PC-9 (cell line): ENCODE measurements around the gene ADGRL3. TPM values are rescaled to one million over a fixed set of nuclear protein-coding genes. Genes with fewer than 3 reads are reported as not detected.

Source experiments
- BruUV-seq: library from RNA; stranded (reverse); fragments of 400-500 nt; replicated peaks from 2 replicates; lab custom pipeline; 2021; lab: Mats Ljungman, UMichigan
- CTCF ChIA-PET: fragments of 300-600 bp; sonication (Branson Sonifier 250); formaldehyde crosslinking; loops from one replicate; lab custom pipeline; 2022; ENCODE audit warnings: antibody characterized with exemption; lab: Charles Lee
- POLR2A ChIA-PET: fragments of 300-600 bp; sonication (Branson Sonifier 250); formaldehyde crosslinking; loops from one replicate; lab custom pipeline; 2022; ENCODE audit warnings: antibody characterized with exemption; ENCODE audit not compliant: unreplicated experiment; lab: Charles Lee
- DNase-seq, 2 experiments: peaks; one replicate each; pipeline versions ENCODE4 v3.0.0 to v3.0.0-alpha.2; 2015 to 2022; ENCODE audit warnings: mixed read lengths in 1 of 2
- H2AFZ ChIP-seq: fragments of 200-600 bp; sonication (generic); 2 replicates; pipeline ENCODE4 v1.8.1; 2017; ENCODE audit warnings: antibody characterized with exemption
- H3F3A ChIP-seq: fragments of 200-600 bp; sonication (generic); 2 replicates; pipeline ENCODE4 v1.8.1; 2017; ENCODE audit warnings: antibody characterized with exemption, mild to moderate bottlenecking, low read depth; ENCODE audit not compliant: insufficient read depth
- H3K27ac ChIP-seq: fragments of 200-600 bp; sonication (generic); 2 replicates; pipeline ENCODE4 v1.6.1; 2016; ENCODE audit warnings: mixed run types
- H3K27me3 ChIP-seq: fragments of 200-600 bp; sonication (generic); 2 replicates; pipeline ENCODE4 v1.6.1; 2016; ENCODE audit warnings: low read depth, mixed run types; ENCODE audit not compliant: insufficient read depth
- H3K36me3 ChIP-seq: fragments of 200-600 bp; sonication (generic); 2 replicates; pipeline ENCODE4 v1.6.1; 2016; ENCODE audit warnings: low read depth, mixed run types
- H3K4me1 ChIP-seq: fragments of 200-600 bp; sonication (generic); replicated peaks from 2 replicates; pipeline ENCODE4 v1.6.1; 2016; ENCODE audit warnings: mixed run types; ENCODE audit not compliant: insufficient read depth
- H3K4me2 ChIP-seq: fragments of 200-600 bp; sonication (generic); 2 replicates; pipeline ENCODE4 v1.6.1; 2017; ENCODE audit warnings: mixed run types
- H3K4me3 ChIP-seq: fragments of 200-600 bp; sonication (generic); 2 replicates; pipeline ENCODE4 v1.6.1; 2016; ENCODE audit warnings: mixed run types
- H3K79me2 ChIP-seq: fragments of 200-600 bp; sonication (generic); 2 replicates; pipeline ENCODE4 v1.6.1; 2017; ENCODE audit warnings: low read depth, mixed run types
- H3K9me2 ChIP-seq: fragments of 200-600 bp; sonication (generic); 2 replicates; pipeline ENCODE4 v1.8.1; 2017; ENCODE audit warnings: mild to moderate bottlenecking; ENCODE audit not compliant: insufficient read depth
- H3K9me3 ChIP-seq: fragments of 200-600 bp; sonication (generic); 2 replicates; pipeline ENCODE4 v1.8.1; 2016; ENCODE audit warnings: low read depth; ENCODE audit not compliant: insufficient read depth
- H4K20me1 ChIP-seq: fragments of 200-600 bp; sonication (generic); 2 replicates; pipeline ENCODE4 v1.8.1; 2017; ENCODE audit not compliant: insufficient read depth
- EZH2 ChIP-seq: fragments of 200-600 bp; sonication (generic); IDR thresholded peaks from 2 replicates; pipeline ENCODE4 v1.8.0; 2017; ENCODE audit warnings: antibody characterized with exemption, low read depth
- intact Hi-C: fragments of 100-400 bp; cut with micrococcal nuclease; formaldehyde crosslinking; loops from one replicate; pipeline ENCODE4 v1.10.0; 2022; ENCODE audit not compliant: unreplicated experiment
- total RNA-seq: library from RNA; stranded (reverse); gene quantifications from 2 replicates; pipeline ENCODE4 v1.2.3, GENCODE V29; 2021
- TF ChIP-seq, protein P1 (sequence below): fragments of 200-600 bp; sonication (generic); conservative IDR thresholded peaks from 2 replicates; pipeline ENCODE4 v1.6.1; 2017; ENCODE audit warnings: mixed run types, antibody characterized with exemption, mild to moderate bottlenecking, moderate library complexity

The ADGRL3 gene
- total RNA-seq, 1 experiment from 2014 or later, result 1.6 TPM

DNA sequence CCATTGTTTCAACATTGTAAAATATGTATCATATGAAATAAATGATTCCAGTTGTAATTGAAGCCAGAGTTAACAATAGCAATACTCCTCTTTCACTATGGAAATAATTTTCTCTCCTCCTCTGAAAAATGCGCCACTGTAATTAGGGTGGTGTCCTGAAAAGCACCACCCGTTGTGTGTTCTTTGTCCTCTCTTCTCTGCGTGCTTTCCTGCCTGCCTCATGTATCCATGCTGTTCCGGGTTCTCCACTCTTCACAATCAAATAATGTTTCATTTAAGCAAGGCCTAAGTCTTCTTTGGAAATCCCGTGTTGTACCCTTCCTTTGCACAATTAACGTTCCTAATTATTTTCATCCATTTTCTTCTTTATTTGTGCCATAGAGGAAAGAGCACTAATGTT, 293.3 kb downstream of the ADGRL3 start:
- Histone ChIP-seq H4K20me1 (no peaks in the 10 kb centered on the region), H3K36me3 (no peaks in the 10 kb centered on the region), H2AFZ (no peak overlapping the region), H3K27ac (no peak overlapping the region), H3K4me2 (no peak overlapping the region), H3K9me3 (no peaks in the 10 kb centered on the region), H3F3A (no peaks in the 10 kb centered on the region), H3K4me3 (no peak overlapping the region), H3K9me2 (no peaks in the 10 kb centered on the region), H3K27me3 (no peaks in the 10 kb centered on the region), H3K4me1 (no peaks in the 10 kb centered on the region), H3K79me2 (no peaks in the 10 kb centered on the region)
- DNase-seq, result no peak
- ChIA-PET CTCF (no interaction called here), POLR2A (no interaction called here)
- no TSS peak for BruUV-seq
- no peak for TF ChIP-seq EZH2
- TF ChIP-seq, protein P1, sequence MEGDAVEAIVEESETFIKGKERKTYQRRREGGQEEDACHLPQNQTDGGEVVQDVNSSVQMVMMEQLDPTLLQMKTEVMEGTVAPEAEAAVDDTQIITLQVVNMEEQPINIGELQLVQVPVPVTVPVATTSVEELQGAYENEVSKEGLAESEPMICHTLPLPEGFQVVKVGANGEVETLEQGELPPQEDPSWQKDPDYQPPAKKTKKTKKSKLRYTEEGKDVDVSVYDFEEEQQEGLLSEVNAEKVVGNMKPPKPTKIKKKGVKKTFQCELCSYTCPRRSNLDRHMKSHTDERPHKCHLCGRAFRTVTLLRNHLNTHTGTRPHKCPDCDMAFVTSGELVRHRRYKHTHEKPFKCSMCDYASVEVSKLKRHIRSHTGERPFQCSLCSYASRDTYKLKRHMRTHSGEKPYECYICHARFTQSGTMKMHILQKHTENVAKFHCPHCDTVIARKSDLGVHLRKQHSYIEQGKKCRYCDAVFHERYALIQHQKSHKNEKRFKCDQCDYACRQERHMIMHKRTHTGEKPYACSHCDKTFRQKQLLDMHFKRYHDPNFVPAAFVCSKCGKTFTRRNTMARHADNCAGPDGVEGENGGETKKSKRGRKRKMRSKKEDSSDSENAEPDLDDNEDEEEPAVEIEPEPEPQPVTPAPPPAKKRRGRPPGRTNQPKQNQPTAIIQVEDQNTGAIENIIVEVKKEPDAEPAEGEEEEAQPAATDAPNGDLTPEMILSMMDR, result no peak
- intact Hi-C loops, result no loop called here

DNA sequence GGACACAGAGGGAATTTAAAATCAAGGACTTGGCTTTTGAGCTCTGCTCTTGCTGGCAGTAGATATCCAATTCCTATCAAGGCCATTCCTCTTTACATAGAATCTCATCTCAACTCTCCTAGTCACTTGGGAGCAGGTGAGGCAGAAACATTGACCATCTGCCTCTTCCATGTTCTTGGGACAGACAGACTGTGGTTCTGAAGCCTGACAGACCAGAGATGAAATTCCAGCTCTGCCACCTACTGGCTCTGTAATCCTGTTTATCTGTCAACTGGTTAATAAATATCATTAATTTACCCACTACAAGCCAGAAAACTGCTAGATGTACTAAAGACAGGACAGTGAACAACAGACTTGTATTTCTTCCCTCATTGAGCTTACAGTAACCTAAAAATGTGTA, 300.8 kb downstream of the ADGRL3 start:
- intact Hi-C loops, result no loop called here

GRCh38 chr4:61501812-61502211, 301.7 kb downstream of the ADGRL3 start:
- no peaks in the 10 kb centered on the region for H3K79me2 ChIP-seq
- H3K4me1 ChIP-seq, result no peaks in the 10 kb centered on the region
- BruUV-seq, result no TSS peak
- H2AFZ ChIP-seq, result no peak overlapping the region
- no peaks in the 10 kb centered on the region for H3K27me3 ChIP-seq
- no peak overlapping the region for H3K27ac ChIP-seq
- ChIA-PET POLR2A (no interaction called here), CTCF (no interaction called here)
- H3K9me3 ChIP-seq, result no peaks in the 10 kb centered on the region
- intact Hi-C loops, result no loop called here
- H3K4me2 ChIP-seq, result no peak overlapping the region
- H3F3A ChIP-seq, result no peaks in the 10 kb centered on the region
- H3K36me3 ChIP-seq, result no peaks in the 10 kb centered on the region
- TF ChIP-seq EZH2, result no peak
- TF ChIP-seq, protein P1, result no peak
- DNase-seq, result no peak
- no peaks in the 10 kb centered on the region for H4K20me1 ChIP-seq
- no peaks in the 10 kb centered on the region for H3K9me2 ChIP-seq
- no peak overlapping the region for H3K4me3 ChIP-seq

More for the DNA sequence above, 300.8 kb downstream of the ADGRL3 start:
- BruUV-seq, result no TSS peak
- CTCF ChIA-PET, result interaction anchor here (0.6 kb wide), 1 partner anchor 17 kb away, joined by 4 read pairs; no protein-coding TSS in a partner anchor
- Histone ChIP-seq H3K9me2 (no peaks in the 10 kb centered on the region), H3K9me3 (no peaks in the 10 kb centered on the region), H3K27ac (no peak overlapping the region), H2AFZ (no peak overlapping the region), H3K4me2 (no peak overlapping the region), H3F3A (no peaks in the 10 kb centered on the region), H3K4me1 (no peaks in the 10 kb centered on the region), H3K36me3 (no peaks in the 10 kb centered on the region), H3K27me3 (no peaks in the 10 kb centered on the region), H3K4me3 (no peak overlapping the region), H3K79me2 (no peaks in the 10 kb centered on the region), H4K20me1 (no peaks in the 10 kb centered on the region)
- POLR2A ChIA-PET, result no interaction called here
- TF ChIP-seq, protein P1, result peak; percentile 25; the same call in 1 of the 2 replicates
- no peak for TF ChIP-seq EZH2
- DNase-seq, result no peak
